HepG2 (cell line): ENCODE measurements around the gene RAB30. TPM values are rescaled to one million over a fixed set of nuclear protein-coding genes. Genes with fewer than 3 reads are reported as not detected.
A peak's percentile ranks its signal among the peaks of the same experiment; 100 is the strongest.

Experiments
- ATAC-seq: fragments of 200-7000 bp; cut with Tn5 transposase; 3 replicates; pipeline ENCODE4 v1.9.1; 2020; ENCODE audit warnings: mild to moderate bottlenecking, moderate library complexity
- BruUV-seq: library from RNA; stranded (reverse); fragments of 400-500 nt; replicated peaks from 2 replicates; lab custom pipeline; 2021; lab: Mats Ljungman, UMichigan
- CTCF ChIA-PET: fragments of 300-600 bp; formaldehyde crosslinking; extraction: SDS; loops from one replicate; lab custom pipeline; 2021; ENCODE audit warnings: low total read pairs, inconsistent platforms, low intra/inter-chr PET ratio; lab: Yijun Ruan, JAX
- POLR2A ChIA-PET: fragments of 350-600 bp; sonication (Branson Sonifier 250); formaldehyde crosslinking; loops from one replicate; lab custom pipeline; 2020; ENCODE audit warnings: antibody characterized with exemption, inconsistent platforms; lab: Yijun Ruan, JAX
- DNase-seq: peaks from one replicate; pipeline ENCODE4 v3.0.0-alpha.2; 2015; ENCODE audit warnings: low spot score
- FAIRE-seq: peaks from 3 replicates; lab custom pipeline; 2011; peaks lifted over from hg19 to GRCh38; lab: Jason Lieb, UNC
- H2AFZ ChIP-seq: one replicate; pipeline ENCODE4 v1.6.1; 2011; ENCODE audit warnings: low read length, inconsistent platforms
- H3K27ac ChIP-seq: fragments of 300-600 bp; 3 replicates; pipeline ENCODE4 v1.8.0; 2011; ENCODE audit warnings: mixed run types, mild to moderate bottlenecking, mixed read lengths, low read length, inconsistent platforms; ENCODE audit not compliant: insufficient read depth; ENCODE audit errors: extremely low read length
- H3K27me3 ChIP-seq, 2 experiments: fragments of 200-600 bp in 1 of 2; 2 replicates in 1 of 2; 3 replicates in 1 of 2; pipeline versions ENCODE4 v1.6.0 to v1.8.0; 2011; ENCODE audit warnings: low read length in 2 of 2, mild to moderate bottlenecking in 2 of 2, moderate library complexity in 2 of 2, inconsistent platforms in 1 of 2; ENCODE audit not compliant: insufficient read depth in 2 of 2, control insufficient read depth in 1 of 2
- H3K36me3 ChIP-seq, 2 experiments: fragments of 200-600 bp in 1 of 2; replicated peaks in 1 of 2; 2 replicates in 1 of 2; 3 replicates in 1 of 2; pipeline versions ENCODE4 v1.5.1 to v1.8.0; 2011; ENCODE audit warnings: low read length in 2 of 2, inconsistent platforms in 1 of 2; ENCODE audit not compliant: insufficient read depth in 2 of 2, control insufficient read depth in 1 of 2
- H3K4me1 ChIP-seq: 2 replicates; pipeline ENCODE4 v1.5.1; 2012; ENCODE audit warnings: low read length, inconsistent platforms; ENCODE audit not compliant: insufficient read depth
- H3K4me2 ChIP-seq: 2 replicates; pipeline ENCODE4 v1.6.0; 2011; ENCODE audit warnings: low read depth, low read length, inconsistent platforms
- H3K4me3 ChIP-seq, 3 experiments: fragments of 200-600 bp in 1 of 3; sonication (generic), shearing (Covaris generic) in 1 of 3; replicated peaks in 1 of 3; 2 replicates each; pipeline ENCODE4 v1.5.1; 2011 to 2016; ENCODE audit warnings: low read length in 3 of 3, inconsistent platforms in 2 of 3, low read depth in 2 of 3, mild to moderate bottlenecking in 2 of 3, control low read depth in 1 of 3, mixed read lengths in 1 of 3; ENCODE audit not compliant: insufficient read depth in 1 of 3
- H3K79me2 ChIP-seq: one replicate; pipeline ENCODE4 v1.6.1; 2011; ENCODE audit warnings: low read length, inconsistent platforms; ENCODE audit not compliant: insufficient read depth
- H3K9ac ChIP-seq: 2 replicates; pipeline ENCODE4 v1.6.0; 2011; ENCODE audit warnings: mild to moderate bottlenecking, low read depth, low read length, inconsistent platforms; ENCODE audit not compliant: insufficient read depth
- H3K9me3 ChIP-seq: 2 replicates; pipeline ENCODE4 v1.5.1; 2012; ENCODE audit warnings: mild to moderate bottlenecking, low read length
- H4K20me1 ChIP-seq: 2 replicates; pipeline ENCODE4 v1.6.0; 2011; ENCODE audit warnings: inconsistent platforms, mild to moderate bottlenecking, low read length, moderate library complexity; ENCODE audit not compliant: insufficient read depth
- AGO1 ChIP-seq: fragments of 200-400 bp; formaldehyde crosslinking; IDR thresholded peaks from 2 replicates; pipeline ENCODE4 v1.6.1; 2017; ENCODE audit warnings: mild to moderate bottlenecking, low read depth, low read length, moderate library complexity; ENCODE audit not compliant: poor library complexity, severe bottlenecking
- HNRNPLL ChIP-seq: fragments of 200-400 bp; formaldehyde crosslinking; IDR thresholded peaks from 2 replicates; pipeline ENCODE4 v1.6.1; 2017; ENCODE audit warnings: mild to moderate bottlenecking, low read depth, low read length; ENCODE audit not compliant: poor library complexity, severe bottlenecking
- NFATC3 ChIP-seq: sonication (generic); formaldehyde crosslinking; IDR thresholded peaks from 2 replicates; pipeline ENCODE4 v1.5.1; 2020; ENCODE audit warnings: mild to moderate bottlenecking, missing genetic modification reagents
- TAF1 ChIP-seq: sonication (generic); formaldehyde crosslinking; IDR thresholded peaks from 2 replicates; pipeline ENCODE4 v1.4.0; 2020; ENCODE audit warnings: missing genetic modification reagents
- ZFX ChIP-seq: sonication (generic); formaldehyde crosslinking; IDR thresholded peaks from 2 replicates; pipeline ENCODE4 v1.4.0; 2020; ENCODE audit warnings: mild to moderate bottlenecking, low read depth, missing genetic modification reagents, moderate library complexity
- ZNF121 ChIP-seq: sonication (generic); formaldehyde crosslinking; IDR thresholded peaks from 2 replicates; pipeline ENCODE4 v1.5.0; 2020; ENCODE audit warnings: mild to moderate bottlenecking, missing genetic modification reagents
- ZNF619 ChIP-seq: sonication (generic); formaldehyde crosslinking; IDR thresholded peaks from 2 replicates; pipeline ENCODE4 v1.4.0; 2020; ENCODE audit warnings: mild to moderate bottlenecking, missing genetic modification reagents
- ZNF674 ChIP-seq: sonication (generic); formaldehyde crosslinking; IDR thresholded peaks from 2 replicates; pipeline ENCODE4 v1.5.0; 2020; ENCODE audit warnings: low read depth, mild to moderate bottlenecking, missing genetic modification reagents
- WGBS: methylation state at CpG from one replicate; pipeline ENCODE4 v1.1.6; 2017; ENCODE audit warnings: low lambda C conversion rate; 5-methylcytosine and 5-hydroxymethylcytosine counted together
- in situ Hi-C: cut with HindIII; loops from 2 replicates; pipeline ENCODE4 v1.10.0; 2017; ENCODE audit warnings: low pct_unique_long_range_greater_than_20kb; ENCODE audit not compliant: extremely low pct_ligation_motif_present
- intact Hi-C: fragments of 100-400 bp; cut with micrococcal nuclease; formaldehyde crosslinking; loops from one replicate; pipeline ENCODE4 v1.10.0; 2022; ENCODE audit not compliant: unreplicated experiment
- polyA plus RNA-seq, 8 experiments: library from polyadenylated mRNA; depleted of rRNA in 3 of 8; stranded (reverse) in 7 of 8; unstranded in 1 of 8; fragments of >200 nt; fragmentation: Illumina TruSeq in 4 of 8; extraction: Trizol in 4 of 8; gene quantifications; 2 replicates each; pipeline versions ENCODE4 v1.2.1 to v1.2.3, GENCODE V29; 2011 to 2016; ENCODE audit warnings: low read depth in 4 of 8, missing spikeins in 1 of 8, mixed read lengths in 1 of 8; ENCODE audit not compliant: insufficient read depth in 1 of 8
- total RNA-seq, 5 experiments: library from RNA; depleted of rRNA; stranded (reverse); fragments of >200 nt; fragmentation: Illumina TruSeq; extraction: Trizol; gene quantifications; 2 replicates each; pipeline ENCODE4 v1.2.3, GENCODE V29; 2016; ENCODE audit warnings: low read depth in 1 of 5
- TF ChIP-seq, protein P1 (sequence below): sonication (generic); formaldehyde crosslinking; IDR thresholded peaks from 2 replicates; pipeline ENCODE4 v1.5.0; 2020; ENCODE audit warnings: mild to moderate bottlenecking, missing genetic modification reagents

The RAB30 gene
- total and polyA plus RNA-seq, 2 of the 13 experiments (the other 11 are each of a cell fraction or from before 2014, with no cell fraction given) = 3.7 to 5.0 TPM

- Histone ChIP-seq H3K9me3 (no peaks in the 10 kb centered on the region), H3K27ac (no peak overlapping the region), H3K4me1 (peaks cover 18% of the 10 kb centered on the region), H2AFZ (no peak overlapping the region), H3K36me3 (no peaks in the 10 kb centered on the region; a peak in 1 of 5 replicates), H4K20me1 (no peaks in the 10 kb centered on the region; the same call in 1 of the 2 replicates), H3K9ac (no peak overlapping the region), H3K4me3 (no peak overlapping the region), H3K4me2 (no peak overlapping the region), H3K27me3 (no peaks in the 10 kb centered on the region), H3K79me2 (peaks cover 8% of the 10 kb centered on the region)
- POLR2A ChIA-PET = interaction anchor here (1.2 to 2.5 kb wide), 2 partner anchors 79 to 132 kb away, joined by 3 to 9 read pairs; partner anchors contain the start of gene PCF11
- CTCF ChIA-PET = no interaction called here
- ATAC-seq (no peak), DNase-seq (no peak), FAIRE-seq (no peak)
- intact Hi-C loops (no loop called here), in situ Hi-C loops (no loop called here)
- TF ChIP-seq AGO1 (no peak), HNRNPLL (no peak), TAF1 (no peak), ZFX (CRISPR knock-in tag) (no peak), ZNF674 (CRISPR knock-in tag) (no peak)
- 98% methylated on average over 1 of the region's 1 CpG for WGBS
- no TSS peak for BruUV-seq
Measured at GRCh38 chr11:83078269-83078668, 6.6 kb upstream of the RAB30 start.

GRCh38 chr11:83073884-83074283, 2.2 kb upstream of the RAB30 start:
- DNase-seq (no peak), ATAC-seq (no peak), FAIRE-seq (no peak)
- Histone ChIP-seq H4K20me1 (no peaks in the 10 kb centered on the region; the same call in 1 of the 2 replicates), H3K9me3 (no peaks in the 10 kb centered on the region), H3K36me3 (no peaks in the 10 kb centered on the region; a peak in 1 of 5 replicates), H3K79me2 (peaks cover 41% of the 10 kb centered on the region), H2AFZ (no peak overlapping the region), H3K27ac (no peak overlapping the region), H3K4me2 (peak overlapping the region; percentile 89), H3K4me1 (peaks cover 39% of the 10 kb centered on the region), H3K27me3 (no peaks in the 10 kb centered on the region; a peak in 1 of 5 replicates), H3K9ac (peak overlapping the region; percentile 97; the same call in 1 of the 2 replicates), H3K4me3 (peak overlapping the region in 2 of 3 experiments; percentile 89 to 92; a peak in 2 of 6 replicates)
- intact Hi-C loops = loop anchor here (5.0 kb wide), 2 partner anchors 43 to 147 kb away; no protein-coding TSS in a partner anchor
- BruUV-seq = no TSS peak
- CTCF ChIA-PET = no interaction called here
- POLR2A ChIA-PET = interaction anchor here (1.0 to 7.3 kb wide), 5 partner anchors 9 to 85 kb away, joined by 3 to 67 read pairs (median 5); partner anchors contain the start of gene PCF11
- in situ Hi-C loops = loop anchor here (5.0 kb wide), 1 partner anchor 172 kb away; the partner anchor contains the start of genes DDIAS and PRCP
- TF ChIP-seq NFATC3 = no peak
- TF ChIP-seq, protein P1, sequence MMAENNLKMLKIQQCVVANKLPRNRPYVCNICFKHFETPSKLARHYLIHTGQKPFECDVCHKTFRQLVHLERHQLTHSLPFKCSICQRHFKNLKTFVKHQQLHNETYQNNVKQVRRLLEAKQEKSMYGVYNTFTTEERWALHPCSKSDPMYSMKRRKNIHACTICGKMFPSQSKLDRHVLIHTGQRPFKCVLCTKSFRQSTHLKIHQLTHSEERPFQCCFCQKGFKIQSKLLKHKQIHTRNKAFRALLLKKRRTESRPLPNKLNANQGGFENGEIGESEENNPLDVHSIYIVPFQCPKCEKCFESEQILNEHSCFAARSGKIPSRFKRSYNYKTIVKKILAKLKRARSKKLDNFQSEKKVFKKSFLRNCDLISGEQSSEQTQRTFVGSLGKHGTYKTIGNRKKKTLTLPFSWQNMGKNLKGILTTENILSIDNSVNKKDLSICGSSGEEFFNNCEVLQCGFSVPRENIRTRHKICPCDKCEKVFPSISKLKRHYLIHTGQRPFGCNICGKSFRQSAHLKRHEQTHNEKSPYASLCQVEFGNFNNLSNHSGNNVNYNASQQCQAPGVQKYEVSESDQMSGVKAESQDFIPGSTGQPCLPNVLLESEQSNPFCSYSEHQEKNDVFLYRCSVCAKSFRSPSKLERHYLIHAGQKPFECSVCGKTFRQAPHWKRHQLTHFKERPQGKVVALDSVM (CRISPR knock-in tag) = peak; percentile 68; the same call in 1 of the 2 replicates
- peak; percentile 54; the same call in 1 of the 2 replicates for TF ChIP-seq ZNF121
- no peak for TF ChIP-seq ZNF619 (CRISPR knock-in tag)
